ENCODE data around the gene COL16A1.

Gene COL16A1

DNA sequence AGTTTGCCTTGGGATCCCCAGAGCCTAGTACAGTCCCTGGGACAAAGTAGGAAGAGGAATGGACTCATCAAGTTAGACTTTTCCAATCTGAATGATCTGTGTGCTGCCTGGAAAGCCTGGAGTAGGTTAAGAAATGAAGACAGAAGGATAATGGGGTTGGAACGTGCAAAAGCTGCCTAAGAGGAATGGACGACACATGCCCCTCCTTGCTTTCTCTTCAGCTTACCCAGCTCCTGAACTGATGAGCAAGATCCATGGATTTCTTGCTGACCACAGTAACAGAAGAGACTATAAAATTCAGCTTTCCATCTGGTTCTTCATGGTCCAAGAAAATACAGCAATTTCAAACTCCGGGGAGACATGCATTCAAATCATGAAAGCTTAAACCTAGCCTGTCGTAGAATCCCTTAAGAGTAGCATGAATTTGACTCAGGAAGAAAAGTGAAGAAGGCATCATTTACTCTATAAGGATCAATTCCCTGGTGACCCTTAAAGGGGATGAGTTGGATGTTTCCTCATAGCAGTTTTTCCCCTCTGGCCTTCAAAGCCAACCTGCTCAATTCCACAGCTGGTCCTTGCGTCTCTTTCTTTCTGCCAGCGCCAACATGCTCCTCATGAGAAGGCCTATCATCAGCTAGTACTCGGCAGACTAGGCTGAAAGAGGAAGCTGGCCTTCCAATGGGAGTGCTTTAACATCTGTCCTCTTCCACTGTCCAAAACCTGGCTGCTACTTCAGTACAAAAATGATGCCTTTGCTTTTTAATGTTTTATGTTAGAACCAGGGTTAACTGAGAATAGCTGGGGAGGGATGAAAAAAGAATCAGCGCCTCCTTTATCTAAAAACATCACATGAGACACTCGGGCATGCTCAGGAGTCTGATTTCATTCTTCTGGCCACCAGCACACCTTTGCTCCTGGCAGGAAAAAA is 53.4 kb downstream of the COL16A1 start:
- DNase-seq: no peak

DNA sequence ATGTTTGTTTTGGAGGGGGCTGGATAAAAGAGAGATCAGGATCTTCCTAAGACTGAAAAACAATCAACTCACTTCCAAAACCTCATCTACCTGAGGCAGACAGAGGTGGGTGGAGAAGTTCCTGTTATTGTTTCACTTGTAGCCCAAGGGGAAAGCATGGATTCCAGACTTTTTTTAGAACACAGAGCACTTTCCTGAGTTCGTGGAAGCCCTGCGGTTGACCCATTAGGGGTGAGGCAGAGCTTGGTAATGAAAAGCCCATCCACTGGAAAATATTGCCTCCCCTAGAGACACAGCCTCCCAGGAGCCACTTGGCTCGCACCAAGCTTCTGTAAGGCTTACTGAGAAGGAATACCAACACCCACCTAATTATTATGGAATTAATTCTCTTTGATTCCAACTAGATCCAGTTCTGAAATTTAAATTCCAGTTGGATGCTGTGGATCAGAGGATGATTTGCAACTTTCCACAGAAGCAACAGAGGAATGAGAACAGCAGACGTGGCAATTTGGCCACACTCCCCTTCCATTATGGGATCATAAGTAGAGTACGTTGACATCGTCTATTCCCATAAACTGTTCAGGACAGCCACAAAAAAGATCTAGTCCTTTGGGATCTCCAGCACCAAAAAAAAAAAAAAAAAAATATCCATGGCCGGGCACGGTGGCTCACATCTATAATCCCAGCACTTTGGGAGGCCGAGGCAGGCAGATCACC is 55.0 kb downstream of the COL16A1 start:
- no peak for DNase-seq

DNA sequence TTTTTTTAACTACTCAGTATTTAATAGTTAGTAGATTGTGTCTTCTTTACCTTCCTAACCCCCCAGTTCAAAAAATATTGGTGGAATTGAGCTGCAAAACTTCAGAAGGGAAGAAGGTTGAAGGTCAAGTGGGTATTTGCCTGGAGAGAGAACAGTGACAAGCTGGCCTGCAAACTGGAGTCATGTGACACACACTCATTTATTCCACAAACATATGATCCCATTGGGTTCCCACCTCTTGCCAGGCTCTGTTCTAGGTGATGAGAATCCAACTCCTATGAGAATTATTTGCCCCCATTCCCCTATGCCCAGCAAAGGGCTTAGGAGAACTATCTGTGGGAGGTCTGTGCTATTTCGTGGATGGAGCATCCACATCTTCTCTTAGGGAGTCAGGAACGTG is 55.6 kb downstream of the COL16A1 start:
- DNase-seq: no peak

DNA sequence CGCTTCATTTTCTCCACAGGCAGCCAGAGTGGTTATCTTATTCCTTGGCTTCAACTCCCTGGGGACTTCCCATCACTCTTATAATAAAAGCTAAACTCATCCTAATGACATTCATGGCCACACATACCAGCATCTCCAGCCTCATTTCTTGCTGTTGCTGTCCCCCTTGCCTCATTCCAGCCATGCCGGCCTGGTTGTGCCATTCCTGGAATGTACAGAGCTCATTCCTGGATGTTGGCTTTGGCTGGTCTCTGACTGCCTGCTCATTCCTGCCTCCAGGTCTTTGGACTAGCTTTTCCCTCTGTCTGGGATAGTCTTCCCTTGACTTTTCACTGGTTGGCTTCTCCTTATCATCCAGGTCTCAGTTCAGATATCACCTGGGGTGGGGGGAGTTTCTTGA is 56.7 kb downstream of the COL16A1 start:
- DNase-seq: no peak

DNA sequence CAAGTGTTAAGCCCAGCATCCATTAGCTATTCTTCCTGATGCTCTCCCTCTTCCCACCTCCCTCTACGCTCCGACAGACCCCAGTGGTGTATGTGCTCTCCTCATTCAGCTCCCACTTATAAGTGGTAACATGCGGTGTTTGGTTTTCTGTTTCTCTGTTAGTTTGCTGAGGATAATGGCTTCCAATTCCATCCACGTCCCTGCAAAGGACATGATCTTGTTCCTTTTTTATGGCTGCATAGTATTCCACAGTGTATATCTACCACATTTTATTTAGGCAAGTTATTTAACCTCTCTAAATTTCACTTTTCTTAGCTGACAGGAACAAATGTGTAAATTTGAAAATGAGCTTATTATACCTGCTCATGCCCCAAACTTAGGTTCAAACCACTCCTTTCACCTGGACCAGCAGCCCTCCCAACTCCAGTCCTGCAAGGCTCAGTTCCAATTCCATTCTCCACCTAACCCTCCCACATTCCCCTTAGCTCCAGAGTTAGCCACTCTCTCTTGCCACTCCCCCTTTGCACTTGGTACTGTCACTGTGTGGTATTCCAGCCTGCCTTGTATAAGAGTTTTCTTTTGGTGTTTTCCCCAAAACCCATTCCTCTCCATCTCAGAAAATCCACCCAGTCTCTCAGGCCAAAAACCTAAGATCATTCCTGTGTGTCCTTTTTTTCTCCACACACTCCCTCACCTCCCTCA is 57.4 kb downstream of the COL16A1 start:
- no peak for DNase-seq

DNA sequence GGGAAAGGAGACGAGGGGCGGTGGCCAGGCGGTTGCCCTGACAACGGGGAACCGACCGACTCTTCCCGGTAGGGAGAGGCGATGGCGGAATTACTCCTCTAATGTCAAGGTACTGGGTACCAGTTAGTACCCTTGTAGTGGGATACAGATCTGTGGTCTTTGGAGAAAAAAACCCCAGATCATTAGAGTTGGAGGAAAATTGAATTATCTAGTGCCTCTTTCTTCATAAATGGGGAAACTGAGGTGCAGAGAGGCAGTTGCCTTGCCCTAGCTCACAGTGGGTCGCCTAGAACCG is 58.6 kb downstream of the COL16A1 start:
- DNase-seq: peak in 1 of 51 donors; percentile 43

DNA sequence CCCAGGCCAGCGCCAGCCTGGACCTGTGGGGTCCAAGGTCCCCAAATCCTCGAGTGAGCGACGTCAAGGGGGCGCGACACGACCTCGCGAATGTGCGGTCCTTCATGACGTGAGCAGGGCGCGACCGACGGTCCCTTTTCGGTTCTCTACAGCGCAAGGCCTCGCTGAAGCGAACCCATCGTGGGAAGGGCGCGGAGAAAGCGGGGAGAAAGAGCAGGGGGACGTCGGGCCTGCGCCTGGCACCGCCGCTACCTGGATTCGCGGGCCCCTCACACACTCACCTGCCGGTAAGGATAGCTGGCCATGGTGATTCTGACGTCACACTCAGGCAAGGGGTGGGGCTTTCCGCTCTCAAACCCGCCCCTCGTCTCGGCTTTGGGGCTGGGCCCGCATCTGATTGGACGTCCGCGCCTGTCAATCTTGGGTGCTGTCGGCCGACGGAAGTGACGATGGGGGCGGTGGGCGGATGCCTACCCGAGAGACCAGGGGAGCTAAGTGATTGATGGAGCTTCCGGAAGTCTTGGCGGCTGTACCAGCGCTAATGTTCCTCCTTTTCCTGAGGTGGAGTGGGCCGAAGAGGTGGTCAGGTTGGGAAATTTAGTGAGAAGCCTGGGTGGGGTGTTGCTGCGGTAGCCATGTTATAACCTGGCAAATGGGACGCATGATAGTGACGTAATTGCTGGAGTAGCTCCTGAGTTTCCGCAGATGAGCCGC is 59.1 kb downstream of the COL16A1 start, which contains the start of gene PEF1:
Gene PEF1, minus strand, starts transcription at position 317 of the 714 bp plus-strand sequence. Its CDS starts 12 bp downstream, at position 305.
- DNase-seq: peak; percentile 87 to 100 (median 97)

DNA sequence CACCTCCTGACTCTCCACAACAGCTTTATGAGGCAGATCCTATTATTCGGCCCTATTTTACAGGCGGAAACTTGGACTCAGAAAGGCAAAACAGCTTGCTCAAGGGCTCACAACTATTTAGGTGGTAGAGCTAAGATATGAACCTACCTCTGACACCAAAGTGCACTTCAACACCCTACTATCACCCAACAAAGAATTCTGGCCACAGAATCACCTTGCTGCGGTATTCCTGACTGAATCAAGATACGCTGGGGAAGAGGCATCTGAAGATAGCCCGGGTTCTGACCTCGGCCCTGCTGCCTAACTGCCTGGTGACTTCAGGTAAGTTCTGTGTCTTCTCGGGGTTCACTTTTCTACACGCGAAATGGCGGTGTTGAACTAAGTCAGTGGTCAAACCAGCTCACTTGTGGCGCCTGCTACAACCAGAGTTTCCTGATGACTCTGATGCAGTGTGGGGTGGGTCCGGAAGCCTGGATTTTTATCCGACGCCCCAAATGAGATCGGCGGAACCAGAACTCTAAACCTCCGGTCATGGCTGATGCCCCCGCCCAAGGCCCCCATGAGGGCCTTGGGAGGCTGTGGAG is 59.7 kb downstream of the COL16A1 start:
- peak in 1 of 51 donors; percentile 32 for DNase-seq

DNA sequence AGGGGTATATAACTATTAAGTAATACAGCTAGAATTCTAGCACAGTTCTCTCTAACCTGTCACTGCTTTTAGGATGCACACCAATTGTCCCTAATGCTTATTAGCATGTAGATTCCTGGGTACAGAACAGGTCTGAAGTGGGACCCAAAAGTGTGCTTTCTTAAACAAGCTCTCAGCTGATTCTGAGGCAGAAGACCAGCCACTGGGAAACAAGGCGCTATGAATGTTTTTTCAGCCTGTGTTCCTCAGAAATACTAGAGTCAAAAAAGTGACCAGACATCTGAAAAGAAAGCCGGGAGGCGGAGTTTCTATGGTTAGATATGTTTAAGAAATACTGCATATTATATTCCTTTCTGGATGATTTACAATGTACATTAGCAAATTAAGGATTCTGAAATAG is 60.9 kb downstream of the COL16A1 start:
- no peak for DNase-seq

DNA sequence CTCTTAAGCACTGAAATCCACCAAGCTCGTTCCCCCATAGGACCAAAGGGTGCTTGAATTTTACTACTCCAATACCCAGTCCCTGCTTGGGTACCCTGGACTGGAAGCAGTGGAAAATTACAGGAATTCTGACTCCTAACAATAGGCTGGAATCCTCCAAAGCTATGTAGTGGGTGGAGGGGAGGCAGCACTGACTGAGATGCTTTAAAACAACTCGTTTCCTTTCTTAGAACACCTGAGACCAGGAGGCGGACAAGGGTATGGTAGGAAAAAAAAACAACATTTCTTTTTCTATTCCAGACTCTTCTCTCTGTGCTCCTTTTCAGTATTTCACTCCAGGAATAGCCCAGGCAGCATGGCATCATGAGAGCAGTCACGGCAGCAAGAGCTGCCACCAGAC is 61.5 kb downstream of the COL16A1 start:
- no peak for DNase-seq

DNA sequence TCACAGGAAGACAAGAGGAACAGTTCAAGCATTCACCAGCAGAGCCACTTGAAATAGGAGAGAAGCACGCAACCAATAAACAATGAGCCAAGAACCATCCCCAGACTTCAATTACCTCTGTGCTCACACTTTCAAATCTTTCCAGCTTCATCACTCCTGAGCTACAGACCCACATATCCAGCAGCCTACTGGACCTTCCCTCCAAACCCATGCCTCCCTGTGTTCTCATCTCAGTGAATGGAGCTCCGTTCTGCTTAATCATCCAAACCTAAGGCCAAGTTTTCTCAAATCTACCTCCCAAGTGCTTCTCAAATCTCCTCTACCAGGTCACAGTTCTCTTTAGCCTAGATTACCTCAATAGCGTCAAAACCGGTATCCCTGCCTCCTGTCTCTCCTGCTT is 62.9 kb downstream of the COL16A1 start:
- no peak for DNase-seq

DNA sequence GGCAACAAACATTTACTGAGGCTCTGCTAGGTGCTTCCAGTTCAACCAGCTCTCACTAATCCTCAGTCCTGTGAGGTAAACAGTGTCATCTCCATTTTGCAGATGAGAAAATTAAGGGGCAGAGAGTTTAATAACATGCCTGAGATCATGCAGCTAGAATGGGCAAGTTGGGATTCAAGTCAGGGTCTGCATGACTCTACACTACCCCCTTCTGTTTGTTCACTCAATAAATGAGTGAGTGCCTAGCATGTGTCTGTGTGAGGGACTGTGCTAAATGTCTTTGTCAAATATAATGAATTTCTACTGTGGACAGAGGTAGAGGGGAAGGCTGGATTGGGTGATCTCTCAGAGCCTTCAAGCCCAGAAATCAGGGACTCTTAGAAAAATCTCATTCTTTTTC is 63.6 kb downstream of the COL16A1 start:
- DNase-seq: no peak

DNA sequence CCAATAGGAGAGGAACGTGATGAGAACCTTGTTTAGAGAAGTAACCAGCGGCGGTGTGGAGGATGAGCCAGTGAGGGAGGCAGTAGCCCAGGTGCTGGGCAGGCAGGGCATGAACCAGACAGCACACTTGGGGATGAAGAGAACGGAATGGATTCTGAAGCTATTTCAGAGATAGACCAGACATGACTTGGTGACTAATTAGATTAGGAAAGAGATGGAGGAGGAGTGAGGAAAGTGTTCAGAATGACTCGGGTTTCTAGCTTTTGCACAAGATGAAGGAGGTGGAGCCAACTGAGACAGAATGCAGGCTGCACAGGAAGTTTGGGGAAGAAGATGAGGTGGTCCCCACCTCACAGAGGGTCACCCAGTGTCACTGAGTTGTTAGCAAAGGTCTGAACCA is 64.3 kb downstream of the COL16A1 start:
- no peak for DNase-seq

DNA sequence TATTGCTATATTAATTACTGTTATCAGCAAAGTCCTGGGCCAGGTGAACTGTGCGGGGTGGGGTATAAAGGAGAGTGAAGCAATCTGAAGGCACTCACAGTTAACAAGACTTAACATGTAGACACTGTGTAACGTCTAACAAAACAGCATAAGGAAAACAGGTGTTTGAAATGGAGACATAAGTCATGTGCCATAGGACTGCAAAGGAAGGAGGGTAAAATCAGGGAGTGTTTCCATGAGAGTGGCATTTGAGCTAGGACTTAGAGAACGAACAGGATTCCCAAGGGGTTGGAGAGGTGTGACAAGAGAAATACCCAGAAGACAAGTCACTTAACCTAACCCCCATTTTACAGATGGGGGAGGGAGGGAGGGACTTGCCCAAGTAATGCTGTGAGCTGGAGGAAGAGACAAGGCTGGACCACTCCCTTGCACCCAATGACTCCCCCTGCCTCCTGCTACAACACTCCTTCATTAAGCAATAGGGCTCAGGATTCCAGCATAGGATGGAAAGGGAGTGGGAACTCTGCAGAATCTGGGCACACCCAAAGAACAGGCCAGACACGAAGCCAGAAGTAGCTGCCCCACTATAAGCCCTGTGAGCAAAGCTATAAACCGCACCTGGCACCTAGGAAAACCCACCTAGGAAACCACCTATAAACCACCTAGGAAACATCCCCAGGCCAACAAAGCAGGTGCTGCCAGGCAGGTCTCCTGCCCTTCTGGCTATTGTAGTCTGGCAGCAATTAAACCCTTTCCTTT is 65.7 kb downstream of the COL16A1 start:
- DNase-seq: no peak

DNA sequence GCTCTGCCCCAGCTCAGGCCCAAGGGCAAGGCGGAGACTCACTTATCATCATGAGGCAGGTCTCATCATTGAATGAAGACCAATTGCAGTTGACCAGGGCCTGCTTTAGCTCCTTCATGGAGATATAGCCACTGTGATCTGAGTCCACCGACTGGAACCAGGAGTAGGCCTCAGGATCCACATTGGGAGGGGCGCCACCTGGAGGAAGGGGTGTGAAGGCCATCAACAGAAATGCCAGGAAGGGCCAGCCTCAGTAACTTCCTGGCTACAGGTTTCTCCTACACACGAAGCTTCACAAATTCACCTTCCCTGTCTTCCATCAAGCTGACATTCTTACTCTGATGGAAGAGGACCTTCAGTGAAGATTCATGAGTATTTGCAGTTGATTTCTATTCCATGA is 70.7 kb downstream of the COL16A1 start:
- no peak for DNase-seq

DNA sequence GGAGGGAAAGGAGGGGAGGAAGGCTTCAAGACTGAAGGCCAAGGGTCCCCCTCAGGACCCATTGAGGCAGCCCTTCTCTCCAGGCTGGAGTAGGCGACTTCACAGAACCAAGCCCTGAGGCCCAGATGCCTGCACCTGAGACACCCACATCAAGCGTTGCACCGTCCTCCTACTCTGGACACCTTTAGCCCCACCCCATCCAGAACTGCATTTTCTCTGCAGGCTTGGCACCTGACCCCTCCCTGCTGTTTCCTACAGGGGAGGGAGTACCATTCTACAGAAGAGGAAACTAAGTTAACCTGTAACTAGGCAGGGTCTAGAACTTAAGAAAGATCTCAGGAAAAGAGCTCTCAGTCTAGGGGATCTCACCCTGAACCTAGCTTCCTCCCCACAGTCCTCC is 71.2 kb downstream of the COL16A1 start:
- DNase-seq: no peak

DNA sequence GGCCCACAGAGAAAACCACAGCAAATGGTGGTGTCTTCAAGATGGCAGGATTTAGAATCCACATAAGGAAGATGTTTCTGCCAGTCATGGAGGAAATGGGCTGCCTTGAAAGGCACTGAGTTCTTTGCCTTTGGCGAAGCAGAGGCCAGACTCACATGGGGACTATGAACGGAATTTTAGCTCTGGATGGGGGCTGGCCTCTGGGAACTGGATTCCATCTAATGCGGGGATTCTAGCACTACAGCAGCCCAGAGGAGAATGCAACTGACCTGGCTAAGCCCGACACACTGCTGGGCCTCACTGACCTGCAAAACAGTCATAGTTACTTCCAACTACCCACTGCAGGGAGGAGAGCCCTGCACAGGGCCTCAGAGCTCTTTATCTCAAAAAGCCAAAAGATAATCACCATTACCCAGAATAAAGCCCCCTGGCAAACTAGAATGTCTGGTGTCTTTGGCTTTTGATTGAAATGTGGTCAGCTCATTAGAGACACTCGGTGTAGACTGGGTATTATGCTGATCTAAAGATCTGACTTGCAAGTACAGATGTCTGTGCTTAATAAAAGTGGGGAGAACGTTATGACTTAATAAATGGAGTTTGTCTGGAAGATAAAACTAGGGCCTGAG is 74.8 kb downstream of the COL16A1 start:
- DNase-seq: no peak

DNA sequence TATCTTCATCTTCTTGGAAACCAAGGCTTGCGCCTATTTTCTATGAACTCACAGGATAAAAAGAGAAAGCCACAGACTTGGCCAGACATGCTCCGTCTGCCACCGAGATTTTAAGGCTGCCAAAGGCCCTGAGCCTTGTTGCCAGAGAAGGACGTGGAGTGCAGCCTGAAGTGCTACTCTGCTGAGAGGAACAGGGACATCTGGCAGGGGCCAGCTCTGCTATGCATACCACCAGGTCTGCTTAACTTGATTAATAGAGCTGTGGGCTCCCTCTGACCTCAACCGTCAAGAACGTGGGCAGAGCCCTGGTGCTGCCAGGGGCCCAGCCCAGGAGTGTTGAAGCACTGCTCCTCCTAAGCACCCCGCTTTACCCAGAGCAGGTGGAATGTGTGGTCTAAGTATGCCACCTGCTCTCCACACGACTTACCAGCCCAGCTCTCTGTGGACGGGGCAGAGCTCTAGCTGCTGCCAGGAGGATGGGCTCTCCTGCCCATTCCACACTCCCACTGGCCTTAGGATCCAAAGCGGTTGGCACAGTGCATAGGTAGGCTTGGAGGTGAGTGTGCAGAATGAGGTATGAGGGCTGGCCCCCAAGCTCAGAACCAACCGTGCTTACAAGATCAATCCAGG is 75.8 kb downstream of the COL16A1 start:
- DNase-seq: peak in 21 of 51 donors; percentile 13 to 54 (median 35)

DNA sequence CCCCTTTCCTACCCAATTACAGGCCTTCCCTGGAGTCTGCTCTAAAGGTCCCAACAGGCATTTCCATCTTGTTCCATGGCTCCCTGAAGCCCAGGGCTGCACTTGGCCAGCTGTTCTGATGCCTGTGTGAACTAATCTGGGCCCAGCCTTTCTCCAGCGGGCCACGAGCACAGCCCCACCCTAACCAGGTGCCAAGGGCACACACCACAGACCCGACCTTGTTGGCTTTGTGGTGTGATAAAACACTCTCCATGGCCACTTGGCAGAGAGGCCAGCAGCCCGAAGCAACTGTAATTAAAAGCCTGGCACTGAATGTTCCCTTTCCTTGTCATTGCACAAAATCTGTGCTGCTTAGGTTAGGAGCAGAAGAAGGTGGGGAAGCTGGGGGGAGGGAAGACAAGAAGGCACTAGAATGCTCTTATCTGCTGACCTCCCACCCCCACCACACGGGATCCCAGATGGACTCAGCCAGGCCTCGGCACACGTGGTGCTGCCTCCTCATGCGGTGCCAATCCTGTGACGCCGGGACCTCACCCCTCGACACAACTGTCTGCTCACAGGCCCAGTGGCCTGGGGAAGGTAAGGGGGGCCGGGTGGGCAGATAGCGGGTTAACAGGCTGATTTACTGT is 76.4 kb downstream of the COL16A1 start:
- peak in 17 of 51 donors; percentile 7 to 54 (median 34) for DNase-seq
